GM19328 (cell line): ENCODE results near the gene BRAT1.
"Not testable (repeated sequence)": the region's sequence is repeated elsewhere in the genome, so short reads cannot be mapped to it uniquely, and the experiment has no call there.

Experiments used
- ATAC-seq: cut with Tn5 transposase; IDR thresholded peaks from one replicate; pipeline ENCODE4 v1.9.1; 2021; ENCODE audit warnings: mild to moderate bottlenecking, moderate library complexity; ENCODE audit not compliant: unreplicated experiment

Gene BRAT1

DNA sequence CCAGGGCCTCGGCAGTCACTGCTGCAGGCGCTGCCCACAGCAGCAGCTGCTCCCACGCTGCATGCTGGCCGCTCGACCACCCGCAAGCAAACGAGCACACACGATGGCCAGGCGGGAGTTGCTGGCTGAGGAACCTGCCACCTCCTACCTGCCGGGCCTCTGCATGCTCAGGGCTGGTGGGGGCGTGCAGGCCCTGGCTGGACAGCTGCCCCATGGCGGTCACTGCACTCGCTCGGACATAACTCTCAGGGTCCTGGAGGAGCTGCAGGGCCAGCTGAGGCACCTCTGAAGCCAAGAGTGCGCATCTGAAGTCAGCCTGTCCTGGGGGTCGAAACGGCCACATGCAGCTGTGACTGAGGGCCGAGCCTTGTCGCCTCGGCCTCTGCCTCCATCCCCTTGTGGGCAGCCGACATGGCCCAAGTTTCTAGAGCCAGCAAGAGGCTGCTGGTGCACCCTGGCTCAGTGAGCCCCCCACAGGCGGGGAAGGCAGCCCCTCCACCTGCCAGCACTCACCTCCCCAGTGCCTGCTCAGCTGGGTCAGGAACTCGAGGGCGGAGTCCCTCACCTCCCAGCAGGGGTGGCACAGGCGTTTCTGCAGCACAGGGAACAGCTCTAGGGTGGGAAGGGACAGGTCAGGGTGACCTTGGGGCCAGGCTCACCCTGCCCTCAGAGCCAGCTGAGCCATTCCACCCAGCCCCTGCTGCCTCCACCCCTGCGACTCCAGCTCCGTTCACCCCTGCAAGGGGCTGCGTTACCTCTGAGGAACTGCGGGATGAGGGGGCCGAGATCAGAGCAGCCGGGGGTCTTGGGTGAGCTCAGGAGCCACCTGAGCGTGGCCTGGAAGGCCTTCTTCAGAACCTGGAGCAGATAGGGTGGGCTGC is 16.1 kb downstream of the BRAT1 start:
- no peak for ATAC-seq

DNA sequence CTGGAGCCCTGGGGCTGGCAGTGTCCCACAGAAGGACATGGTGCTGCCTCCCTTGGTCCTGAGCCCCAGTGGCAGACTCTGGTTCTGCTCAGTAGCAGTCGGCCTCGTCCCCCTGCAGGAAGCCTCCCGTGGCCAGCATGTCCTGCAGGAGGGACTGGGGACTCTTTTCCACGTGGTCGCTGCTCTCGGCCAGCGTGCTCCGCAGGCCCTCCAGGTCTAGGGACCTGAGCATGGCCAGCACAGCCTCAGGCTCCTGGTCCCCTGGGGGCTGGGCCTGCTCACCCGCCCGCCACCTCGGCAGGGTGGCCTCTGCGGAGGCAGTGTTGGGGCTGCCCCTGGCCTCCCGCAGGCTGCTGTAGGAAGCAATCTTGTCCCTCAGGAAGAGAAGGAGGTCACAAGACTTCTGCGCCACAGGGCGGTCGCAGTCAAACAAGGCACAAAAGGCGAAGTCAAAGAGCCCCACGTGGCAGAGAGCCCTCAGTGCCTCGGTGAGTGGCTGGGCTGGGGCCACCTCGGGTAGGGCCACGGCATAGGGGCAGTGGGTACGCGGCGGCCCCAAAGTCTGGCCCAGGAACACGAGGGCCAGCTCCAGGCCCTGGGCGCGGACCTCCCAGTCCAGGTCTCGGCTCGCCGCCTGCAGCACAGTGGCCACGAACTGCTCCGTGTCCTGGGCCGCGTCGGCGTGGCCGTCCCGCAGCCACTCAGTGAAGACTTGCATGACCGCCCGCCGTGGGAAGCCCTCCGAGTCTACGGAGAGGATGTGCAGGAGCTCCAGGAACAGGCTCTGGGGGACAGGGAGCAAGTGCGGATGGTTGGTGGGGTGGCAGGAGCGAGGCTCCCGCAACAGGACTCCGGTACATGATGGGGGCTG is 17.1 kb downstream of the BRAT1 start:
- ATAC-seq = no peak

DNA sequence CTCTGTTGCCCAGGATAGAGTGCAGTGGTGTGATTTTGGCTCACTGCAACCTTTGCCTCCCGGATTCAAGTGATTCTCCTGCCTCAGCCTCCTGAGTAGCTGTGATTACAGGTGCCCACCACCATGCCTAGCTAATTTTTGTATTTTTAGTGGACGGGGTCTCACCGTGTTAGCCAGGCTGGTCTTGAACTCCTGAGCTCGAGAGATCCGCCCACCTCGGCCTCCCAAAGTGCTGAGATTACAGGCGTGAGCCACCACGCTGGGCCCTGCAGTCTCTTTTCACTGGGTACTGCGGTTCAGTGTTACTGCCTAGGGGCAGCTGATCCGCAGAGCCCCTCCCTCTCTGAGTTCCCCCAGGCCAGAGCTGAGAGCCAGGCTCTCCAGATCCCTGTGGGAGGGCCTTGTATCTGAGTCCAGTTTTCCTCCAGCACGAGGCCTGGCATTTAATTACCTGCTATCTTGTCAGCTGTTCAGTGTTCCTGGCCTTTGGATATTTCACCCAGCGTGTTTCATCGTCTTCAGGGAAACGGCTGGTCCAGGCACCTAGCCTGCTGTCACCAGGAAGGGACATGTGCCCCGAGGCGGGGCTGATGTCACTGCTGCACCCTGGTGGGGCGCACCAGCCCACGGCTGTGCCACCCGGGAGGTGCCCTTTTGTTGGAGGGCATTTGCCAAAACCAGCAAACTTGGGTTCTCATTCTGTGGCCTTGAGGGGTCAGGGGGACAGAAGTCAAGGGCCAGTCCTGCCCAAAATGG is 19.3 kb downstream of the BRAT1 start:
- not testable (repeated sequence) for ATAC-seq

DNA sequence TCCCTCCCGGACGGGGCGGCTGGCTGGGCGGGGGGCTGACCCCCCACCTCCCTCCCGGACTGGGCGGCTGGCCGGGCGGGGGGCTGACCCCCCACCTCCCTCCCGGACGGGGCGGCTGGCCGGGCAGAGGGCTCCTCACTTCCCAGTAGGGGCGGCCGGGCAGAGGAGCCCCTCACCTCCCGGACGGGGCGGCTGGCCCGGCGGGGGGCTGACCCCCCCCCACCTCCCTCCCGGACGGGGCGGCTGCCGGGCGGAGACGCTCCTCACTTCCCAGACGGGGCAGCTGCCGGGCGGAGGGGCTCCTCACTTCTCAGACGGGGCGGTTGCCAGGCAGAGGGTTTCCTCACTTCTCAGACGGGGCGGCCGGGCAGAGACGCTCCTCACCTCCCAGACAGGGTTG is 21.1 kb downstream of the BRAT1 start:
- ATAC-seq = not testable (repeated sequence)

DNA sequence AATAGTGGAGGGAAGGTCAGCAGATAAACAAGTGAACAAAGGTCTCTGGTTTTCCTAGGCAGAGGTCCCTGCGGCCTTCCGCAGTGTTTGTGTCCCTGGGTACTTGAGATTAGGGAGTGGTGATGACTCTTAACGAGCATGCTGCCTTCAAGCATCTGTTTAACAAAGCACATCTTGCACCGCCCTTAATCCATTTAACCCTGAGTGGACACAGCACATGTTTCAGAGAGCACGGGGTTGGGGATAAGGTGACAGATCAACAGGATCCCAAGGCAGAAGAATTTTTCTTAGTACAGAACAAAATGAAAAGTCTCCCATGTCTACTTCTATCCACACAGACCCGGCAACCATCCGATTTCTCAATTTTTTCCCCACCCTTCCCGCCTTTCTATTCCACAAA is 21.8 kb downstream of the BRAT1 start:
- not testable (repeated sequence) for ATAC-seq

DNA sequence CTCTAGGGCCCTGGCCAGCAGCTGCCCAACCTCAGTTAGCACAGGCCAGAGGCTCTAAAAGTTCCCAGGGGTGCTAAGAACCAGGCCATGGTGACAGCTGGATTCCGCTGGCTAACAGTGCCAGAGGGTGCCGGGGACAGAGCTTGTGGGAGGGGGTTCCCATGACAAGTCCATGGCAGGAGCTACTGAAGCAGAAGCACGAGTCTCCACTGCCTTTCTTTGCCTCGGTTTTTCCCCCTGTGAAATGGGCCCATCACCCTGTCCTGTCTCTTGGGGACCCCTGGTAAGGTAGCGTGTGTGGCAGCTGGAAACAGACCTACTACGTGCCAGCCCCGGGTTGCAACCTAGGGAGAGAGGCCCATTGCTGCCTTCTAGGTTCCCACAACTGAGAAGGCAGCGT is 22.5 kb downstream of the BRAT1 start:
- not testable (repeated sequence) for ATAC-seq

DNA sequence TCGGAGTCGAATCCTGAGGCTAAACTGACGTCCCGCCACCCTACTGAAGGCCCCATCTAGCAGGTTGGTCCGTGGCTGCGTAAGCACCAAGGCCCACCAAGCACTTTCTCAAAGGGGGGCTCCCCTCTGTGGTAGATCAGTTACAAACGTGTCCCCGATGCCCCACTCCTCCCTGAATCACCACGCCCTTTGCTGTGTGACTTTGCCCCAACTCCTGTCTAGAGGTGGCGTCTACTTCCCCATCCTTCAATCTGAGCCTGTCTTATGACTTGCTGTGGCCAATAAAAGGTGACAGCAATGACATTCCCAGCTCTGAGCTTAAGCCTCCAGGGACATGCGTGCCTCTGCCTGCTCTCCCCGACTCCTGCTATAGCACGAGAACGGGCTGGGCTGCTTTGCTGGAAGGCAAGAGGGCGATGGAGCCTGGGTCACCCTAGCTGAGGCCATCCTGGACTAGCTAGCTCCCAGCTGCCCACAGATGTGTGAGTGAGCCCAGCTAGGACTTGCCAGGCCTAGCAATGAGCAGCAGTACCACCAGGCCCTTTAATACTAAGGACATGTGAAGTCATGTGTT is 23.0 kb downstream of the BRAT1 start:
- ATAC-seq = not testable (repeated sequence)

DNA sequence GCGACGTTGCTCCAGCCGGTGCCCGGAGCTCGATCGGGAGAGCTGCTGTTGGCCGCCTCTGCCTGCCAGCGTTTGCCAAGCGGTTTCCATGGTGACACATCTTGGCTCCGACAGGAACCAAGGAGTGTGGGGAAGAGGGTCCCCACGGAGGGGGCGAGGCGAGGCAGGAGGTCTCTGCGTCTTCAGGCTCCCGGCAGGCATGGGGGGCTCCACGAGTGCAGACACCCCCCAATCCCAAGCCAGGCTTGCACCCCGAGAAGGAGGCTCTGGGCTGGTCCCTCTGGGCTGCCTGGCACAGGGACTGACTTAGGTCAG is 23.6 kb downstream of the BRAT1 start:
- not testable (repeated sequence) for ATAC-seq

DNA sequence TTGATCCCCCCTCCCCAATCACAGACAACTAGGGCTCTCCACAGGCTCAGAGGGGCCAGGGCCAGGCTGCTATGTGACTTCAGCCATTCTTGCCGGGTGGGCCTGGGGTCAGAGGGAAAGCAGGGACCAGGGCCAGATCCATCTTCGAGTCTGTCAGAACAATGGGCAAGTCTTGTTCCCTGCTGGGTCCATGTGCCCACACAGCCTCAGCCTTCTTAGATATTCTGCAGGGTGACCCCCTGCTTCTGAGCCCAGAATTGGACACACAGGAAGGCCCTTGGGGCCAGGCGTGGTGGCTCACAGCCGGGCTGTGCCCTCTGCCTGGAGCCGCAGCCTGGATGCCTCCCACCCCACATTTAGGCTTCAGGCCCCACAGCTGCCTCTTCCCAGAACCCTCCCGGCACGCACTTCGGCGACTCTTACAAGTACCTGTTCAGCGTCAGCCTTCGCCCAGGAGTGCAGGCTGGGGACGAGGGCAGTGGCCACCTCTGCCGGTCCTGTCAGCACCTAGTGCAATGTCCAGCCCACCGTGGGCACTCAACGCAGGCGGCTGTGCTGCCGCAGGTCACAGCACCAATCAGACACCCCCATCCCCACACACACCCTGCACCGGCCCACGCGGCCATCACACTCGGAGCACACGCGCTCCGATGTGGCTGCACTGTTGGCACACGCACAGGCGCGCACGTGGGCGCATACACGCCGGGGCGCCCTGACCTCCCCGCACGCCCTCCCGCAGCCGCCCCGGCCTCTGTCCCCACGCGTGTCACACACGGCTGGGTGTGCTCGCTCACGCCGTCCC is 24.1 kb downstream of the BRAT1 start:
- not testable (repeated sequence) for ATAC-seq

DNA sequence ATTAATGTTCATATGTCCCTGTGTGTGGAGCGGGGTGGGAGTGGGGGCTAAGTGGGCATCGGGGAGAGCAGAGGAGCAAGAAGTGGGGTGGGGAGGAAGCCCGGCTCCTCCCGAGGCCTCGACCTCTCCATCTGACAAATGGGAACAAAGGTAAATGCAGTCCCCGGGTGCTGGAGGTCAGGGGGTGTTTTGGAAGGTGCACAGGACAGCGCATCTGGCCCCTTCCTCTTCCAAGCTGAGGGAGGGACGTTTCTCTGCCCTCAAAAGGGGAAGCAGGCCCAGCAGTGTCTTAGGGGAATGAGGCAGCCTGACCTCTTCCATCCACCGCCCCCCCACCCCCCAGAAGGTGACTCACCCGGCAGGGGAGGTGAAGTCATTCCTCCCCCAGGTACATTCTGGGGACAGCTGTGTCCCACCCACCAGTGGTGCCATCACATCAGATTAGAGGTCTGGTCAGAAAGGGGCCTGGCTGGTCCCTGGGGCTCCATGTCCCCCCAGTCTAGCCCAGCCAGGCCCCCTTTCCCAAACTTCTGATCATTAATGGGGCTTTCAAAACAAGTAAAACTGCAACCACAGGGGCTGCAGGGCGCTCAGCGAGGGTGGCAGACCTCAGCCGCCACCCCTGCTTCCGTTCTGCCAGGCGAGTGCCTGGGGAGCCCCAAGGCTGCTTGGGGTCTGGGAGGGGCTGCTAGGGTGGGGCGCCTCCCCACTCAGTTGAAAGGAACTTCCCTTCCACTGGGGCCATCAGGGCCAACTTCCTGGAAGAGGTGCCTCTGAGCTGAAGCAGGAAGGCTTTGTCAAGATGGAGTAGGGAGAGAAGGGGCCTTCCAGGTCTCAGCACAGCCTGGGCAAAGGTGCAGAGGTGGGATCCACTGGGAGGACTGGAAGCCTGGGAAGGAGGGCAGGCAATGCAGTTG is 25.0 kb downstream of the BRAT1 start:
- no peak for ATAC-seq

DNA sequence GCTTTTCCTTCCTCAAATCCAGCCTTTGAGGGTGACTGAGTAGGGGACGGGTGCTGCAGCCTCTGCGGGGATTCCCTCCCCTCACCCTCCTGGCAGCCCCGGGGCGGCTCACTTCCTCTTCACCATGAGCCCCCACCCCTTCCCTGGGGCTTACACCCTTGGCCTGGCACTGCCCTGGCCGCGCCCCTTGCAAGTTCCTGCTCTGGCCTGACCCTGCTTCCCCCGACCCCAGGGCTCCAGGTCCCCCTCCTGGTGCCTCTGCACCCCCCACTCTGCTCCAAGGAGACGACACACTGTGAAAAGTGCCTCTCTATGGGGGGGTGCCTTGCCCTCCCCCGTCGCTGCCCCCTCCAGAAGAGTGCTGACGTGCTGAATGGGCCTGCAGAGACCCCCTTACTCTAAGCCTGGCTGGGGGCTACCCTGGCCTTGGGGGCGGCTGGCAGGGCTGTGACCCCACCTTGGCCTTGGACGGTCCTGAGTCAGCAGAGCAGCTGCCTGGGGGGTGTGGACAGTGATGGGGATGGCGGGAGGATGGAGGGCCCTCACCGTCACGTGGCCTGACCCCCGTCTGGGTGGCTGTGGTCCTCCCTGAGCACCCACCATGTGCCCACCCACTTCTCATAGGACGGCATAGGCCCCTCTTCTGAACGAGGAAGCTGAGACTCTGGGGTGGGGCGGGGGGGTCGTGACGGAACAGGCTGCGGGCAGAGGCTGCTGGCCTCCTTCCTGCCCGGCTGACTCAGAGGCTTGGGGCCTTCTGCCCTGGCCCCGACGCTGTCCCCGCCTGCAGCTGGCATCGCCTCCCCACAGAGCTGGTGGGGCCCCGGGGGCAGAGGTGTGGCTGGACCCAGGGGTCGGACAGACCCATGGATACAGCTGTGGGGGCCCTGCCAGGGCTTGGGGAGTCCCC is 25.9 kb downstream of the BRAT1 start:
- no peak for ATAC-seq

DNA sequence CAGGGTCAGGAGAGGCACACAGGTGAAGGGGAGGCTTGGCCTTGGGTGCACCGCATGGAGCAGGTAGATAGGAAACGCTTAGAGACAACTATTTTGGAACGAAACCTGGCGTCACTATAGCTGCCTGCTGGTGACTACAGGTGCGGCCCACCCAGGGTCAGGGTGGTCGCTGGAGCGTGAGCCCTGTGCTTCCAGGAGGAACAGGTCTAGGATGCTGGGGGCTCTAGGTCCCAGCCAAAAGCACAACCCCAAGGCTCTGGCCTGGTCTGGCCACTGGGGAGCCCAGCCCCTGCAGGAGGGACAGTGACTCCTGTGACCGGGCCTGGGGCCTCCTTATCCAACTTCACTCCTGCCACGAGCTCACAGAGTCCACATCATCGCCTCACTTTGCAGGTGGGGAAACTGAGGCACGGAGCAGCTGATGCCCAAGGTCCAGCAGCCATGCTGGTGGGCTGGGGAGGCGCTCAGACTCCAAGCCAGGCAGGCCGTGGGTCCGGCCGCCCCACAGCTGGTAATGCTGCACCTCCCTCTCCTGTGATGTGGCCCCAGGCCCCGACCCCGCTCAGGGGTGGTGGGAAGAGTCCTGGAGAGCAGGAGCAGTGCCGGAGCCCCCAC is 26.7 kb downstream of the BRAT1 start:
- ATAC-seq = no peak

DNA sequence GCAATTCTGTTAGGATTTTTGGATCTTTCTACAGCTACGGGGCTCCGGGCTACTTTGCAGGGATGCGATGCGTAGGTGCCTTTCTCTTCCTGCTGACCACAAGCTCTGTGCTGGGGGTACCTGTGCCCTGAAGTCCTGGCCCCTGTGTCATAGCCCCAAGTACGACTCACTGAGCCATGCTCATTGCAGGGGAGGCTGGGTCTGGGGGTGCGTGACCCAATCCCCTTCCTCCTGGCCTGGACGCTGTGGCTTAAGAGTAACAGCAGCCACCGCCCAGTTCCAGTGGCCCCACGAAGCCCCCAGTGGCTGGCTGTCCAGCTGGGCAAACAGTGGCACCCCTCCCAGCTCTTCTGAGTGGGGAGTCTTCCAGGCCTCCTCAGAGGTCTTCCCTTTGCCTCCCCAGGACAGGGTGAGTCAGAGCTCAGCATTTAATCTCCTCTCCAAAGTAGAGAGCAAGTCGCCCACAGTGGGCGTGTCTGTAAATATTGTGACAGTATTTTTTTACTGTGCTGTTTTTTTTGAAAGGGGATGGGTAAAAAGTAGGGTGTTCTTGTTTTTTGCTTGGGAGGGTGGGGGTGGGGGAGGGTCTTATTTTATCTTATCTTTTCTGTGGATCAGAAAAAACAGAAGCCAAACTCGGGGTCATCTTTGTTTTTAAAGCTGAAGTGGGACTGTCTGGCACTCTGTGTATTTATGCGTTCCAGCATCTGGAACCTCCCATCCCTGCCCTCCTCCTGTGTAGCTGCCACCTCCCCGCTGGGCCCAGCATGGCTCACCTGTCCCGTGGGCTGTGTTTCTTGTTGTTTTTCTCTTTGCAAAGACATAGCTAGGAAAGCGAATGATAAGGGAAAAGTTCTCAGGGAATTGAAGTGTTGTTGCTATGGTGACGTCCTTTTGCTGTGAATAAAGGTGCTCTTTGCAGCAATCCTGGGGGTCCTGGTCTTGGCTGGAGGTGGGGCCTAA is 27.5 kb downstream of the BRAT1 start:
- no peak for ATAC-seq

DNA sequence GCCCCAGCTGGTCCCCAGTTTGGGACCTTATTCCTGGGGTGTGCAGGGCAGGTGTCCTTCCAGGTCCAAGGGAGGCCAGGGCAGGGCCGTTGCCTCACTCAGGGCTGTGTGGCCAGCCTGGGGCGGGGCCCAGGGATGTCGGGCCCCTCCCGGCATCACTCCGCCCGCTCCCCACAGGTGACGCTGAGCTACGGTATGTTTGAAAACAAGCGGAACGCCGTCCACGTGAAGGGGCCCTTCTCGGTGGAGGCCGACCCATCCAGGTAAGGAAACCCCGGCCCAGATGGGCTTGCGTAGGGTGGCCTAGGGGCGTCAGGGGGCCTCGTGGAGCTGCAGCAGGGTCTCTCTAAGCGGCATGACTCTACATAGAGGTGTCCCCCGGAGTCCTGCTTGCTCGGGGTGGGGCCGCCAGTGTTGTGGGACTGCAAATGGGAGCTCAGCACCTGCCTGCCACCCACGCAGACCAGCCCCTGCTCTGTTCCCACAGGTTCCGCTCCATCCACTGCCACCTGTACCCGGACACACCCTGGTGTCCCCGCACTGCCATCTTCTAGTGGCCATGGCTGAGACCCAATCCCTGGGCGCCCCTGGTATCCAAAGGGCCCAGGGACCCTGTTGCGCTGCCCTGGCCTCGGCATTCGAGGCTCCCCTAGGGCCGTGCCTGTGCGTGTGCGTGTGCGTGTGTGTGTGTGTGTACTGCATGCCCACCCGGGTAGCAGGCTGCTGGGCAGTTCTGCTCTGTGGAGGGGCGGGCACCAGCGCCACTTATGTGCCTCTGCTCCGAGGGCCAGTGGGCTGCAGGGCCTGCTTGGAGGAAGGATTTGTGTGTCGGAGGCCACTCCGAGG is 28.4 kb downstream of the BRAT1 start:
- ATAC-seq = no peak
